Measurements from ENCODE around the gene POLR1E.

The POLR1E gene

DNA sequence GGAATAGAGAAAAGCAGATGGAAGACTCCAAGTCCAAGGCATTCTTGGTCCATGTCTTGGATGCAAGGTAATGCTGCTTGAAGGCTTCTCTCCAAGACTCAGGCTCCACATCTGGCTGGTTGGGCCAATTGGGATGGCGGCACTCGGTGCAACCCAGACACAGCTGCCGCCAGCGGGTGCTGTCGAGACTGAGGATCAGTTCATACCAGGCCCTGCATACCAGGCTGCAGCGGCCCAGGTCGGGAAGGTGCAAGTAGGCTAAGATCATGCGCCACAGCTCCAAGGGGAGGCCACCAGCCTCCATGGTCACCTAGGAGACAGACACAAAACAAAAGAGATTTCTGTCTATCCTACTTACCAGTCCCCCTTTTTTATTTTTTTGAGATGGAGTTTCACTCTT, 55.7 kb downstream of the POLR1E start:
- DNase-seq, result no peak

DNA sequence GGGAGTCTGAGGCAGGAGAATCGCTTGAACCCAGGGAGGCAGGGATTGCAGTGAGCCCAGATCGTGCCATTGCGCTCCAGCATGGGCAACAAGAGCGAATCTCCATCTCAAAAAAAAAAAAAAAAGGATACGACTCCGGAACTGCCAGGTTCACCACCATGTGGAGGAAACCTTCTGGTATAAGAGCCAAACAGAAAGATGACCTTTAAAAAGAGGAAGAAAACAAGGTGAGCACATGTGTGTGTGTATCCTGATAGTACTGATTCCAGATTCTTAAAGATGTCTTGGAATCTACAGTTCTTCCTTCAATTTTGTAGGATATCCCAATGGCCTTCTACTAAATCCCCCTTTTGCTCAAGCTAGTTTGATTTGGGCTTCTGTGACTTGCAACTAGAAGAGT, 56.7 kb downstream of the POLR1E start:
- DNase-seq, result no peak

DNA sequence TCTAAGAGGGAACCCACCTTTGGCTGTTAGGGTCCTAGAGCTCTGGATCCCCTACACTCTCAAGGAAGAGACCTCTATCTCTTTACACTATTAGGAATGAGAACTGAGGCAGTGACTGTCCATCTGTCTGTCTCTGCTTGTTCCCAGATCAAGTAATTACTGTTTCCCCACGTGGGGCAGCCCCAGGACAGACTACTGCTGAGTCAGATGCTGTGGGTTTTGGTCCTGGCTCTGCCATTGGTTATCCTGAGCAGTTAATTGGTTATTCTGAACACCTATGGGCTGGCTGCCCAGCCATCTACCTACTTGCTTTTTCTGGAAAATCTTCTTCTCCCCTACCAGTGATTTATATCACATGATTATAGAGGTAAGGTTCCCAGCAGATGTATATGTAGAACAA, 57.1 kb downstream of the POLR1E start:
- no peak for DNase-seq

DNA sequence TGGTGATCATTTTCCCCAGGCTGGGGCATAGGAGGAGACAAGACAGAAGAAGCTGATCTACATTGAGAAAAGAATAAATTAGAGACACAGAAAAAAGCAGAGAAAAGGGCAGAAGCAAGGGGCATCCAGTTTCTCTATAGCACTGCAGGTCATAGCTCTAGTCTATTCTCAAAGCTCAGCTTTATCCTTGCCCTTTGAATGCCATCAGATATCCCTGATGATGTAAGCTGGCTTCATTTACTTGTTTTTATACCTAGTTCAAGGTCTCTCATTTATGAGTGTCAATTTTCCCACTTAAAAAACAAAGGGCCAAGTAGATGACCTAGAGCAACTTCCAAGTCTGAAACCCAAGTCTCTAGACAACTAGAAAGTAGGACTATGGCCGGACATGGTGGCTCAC, 57.7 kb downstream of the POLR1E start:
- DNase-seq, result no peak

DNA sequence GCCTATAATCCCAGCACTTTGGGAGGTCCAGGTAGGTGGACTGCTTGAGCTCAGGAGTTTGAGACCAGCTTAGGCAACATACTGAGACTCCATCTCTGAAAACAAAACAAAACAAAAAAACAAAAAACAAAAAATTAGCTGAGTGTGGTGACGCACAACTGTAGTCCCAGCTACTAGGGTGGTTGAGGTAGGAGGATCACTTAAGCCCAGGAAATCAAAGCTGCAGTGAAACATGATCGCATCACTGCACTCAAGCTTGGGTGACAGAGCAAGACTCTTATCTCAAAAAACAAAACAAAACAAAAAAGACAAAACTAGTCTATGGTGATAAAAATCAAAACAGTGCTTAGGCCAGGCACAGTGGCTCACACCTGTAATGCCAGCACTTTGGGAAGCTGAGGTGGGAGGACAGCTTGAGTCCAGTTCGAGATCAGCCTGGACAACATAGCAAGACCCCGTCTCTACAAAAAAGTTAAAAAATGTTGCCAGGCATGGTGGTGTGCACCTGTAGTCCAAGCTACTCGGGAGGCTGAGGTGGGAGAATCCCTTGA, 61.7 kb downstream of the POLR1E start:
- no peak for DNase-seq

DNA sequence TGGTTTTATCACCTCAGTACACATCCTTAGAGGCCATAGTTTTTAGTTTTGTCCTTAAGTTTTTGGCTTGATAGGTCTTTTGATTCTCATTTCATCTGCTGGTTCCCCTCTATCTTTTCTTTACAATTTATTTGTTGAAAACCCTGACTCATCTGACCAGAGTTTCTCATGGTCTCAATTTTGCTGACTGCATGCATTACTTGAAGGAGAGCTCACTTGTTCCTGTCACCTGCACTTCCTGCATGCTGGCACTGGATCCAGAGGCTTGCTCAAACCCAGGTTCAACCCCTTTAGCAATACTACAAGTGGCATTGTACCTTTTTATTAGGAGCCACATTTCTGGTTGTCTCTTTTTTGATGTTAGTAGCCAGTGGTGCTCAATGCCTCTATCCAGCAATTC, 63.8 kb downstream of the POLR1E start:
- DNase-seq, result no peak

DNA sequence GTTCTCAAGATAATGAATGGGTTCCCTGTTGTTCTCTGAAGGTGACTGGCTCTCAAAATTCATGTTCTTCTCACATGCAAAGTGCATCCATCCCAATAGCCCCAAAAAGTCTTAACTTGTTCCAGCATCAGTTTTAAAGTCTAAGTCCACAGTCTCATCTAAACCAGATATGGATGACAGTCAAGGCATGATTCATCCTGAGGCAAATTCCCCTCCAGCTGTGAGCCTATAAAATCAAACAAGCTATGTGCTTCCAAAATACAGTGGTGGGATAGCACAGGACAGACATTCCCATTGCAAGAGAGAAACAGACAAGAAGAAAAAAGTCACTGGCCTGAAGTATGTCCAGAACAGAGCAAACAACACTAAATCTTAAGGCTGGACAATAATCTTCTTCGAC, 65.0 kb downstream of the POLR1E start:
- no peak for DNase-seq

DNA sequence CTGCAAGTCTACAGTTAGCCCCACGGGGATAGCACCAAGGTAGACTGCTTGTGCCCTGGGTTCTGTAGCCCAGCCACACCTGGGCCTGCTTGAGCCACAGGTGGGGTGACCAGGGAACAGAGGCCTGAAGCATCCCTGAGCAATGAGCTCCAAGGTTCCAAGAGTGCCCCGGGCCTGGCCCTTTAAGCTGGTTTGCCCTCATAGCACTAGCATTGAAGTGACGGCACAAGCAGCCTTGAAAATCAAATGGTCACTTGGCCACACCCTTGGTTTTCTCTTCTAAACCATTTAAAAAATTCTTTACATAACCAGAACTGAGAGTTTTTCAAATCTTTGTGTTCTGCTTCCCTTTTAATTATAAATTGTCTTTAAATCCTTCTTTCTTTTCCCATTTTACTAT, 65.7 kb downstream of the POLR1E start:
- no peak for DNase-seq

DNA sequence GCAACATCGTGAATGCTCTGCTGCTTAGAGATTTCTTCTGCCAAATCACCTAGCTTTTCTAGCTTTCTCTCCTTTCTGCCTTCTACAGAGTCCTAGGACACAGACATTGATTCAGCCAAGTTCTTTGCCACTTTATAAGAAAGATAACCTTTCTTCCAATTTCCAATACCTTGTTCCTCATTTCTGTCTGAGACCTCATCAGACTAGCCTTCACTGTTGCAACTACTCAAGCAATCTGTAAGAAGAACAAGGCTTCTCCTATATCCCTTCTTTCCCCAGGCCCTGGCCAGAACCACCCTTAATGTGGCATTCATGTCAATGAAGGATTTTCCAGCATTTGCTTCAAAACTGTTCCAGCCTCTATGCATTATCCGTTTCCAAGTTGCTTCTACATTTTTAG, 66.1 kb downstream of the POLR1E start:
- DNase-seq, result no peak

All from NCI-H524 treated with DMSO at 0.1 percent for 48 hours (cell line).